Osteocyte (in vitro differentiated cells): ENCODE measurements around the gene ADAP1. TPM values are rescaled to one million over a fixed set of nuclear protein-coding genes. Genes with fewer than 3 reads are reported as not detected.

Source experiments
- DNase-seq: peaks from one replicate; pipeline ENCODE4 v3.0.0; 2021; ENCODE audit warnings: mixed read lengths; ENCODE audit not compliant: unreplicated experiment; ENCODE audit errors: extremely low spot score
- H3K27ac Mint-ChIP-seq: one replicate; pipeline ENCODE4 v1.8.0; 2021; ENCODE audit warnings: mild to moderate bottlenecking, mixed read lengths; ENCODE audit not compliant: unreplicated experiment
- H3K27me3 Mint-ChIP-seq: one replicate; pipeline ENCODE4 v1.8.0; 2021; ENCODE audit warnings: mixed read lengths; ENCODE audit not compliant: unreplicated experiment
- H3K36me3 Mint-ChIP-seq: one replicate; pipeline ENCODE4 v1.8.0; 2021; ENCODE audit warnings: mixed read lengths; ENCODE audit not compliant: unreplicated experiment
- H3K4me1 Mint-ChIP-seq: one replicate; pipeline ENCODE4 v1.8.0; 2021; ENCODE audit warnings: mixed read lengths; ENCODE audit not compliant: unreplicated experiment
- H3K4me3 Mint-ChIP-seq: one replicate; pipeline ENCODE4 v1.8.0; 2021; ENCODE audit warnings: mild to moderate bottlenecking, moderate library complexity, mixed read lengths; ENCODE audit not compliant: unreplicated experiment
- H3K9me3 Mint-ChIP-seq: one replicate; pipeline ENCODE4 v1.8.0; 2021; ENCODE audit warnings: mixed read lengths; ENCODE audit not compliant: unreplicated experiment
- CTCF ChIP-seq: fragments of 200-600 bp; sonication (generic); IDR thresholded peaks from 2 replicates; pipeline ENCODE4 v1.5.0; 2021; ENCODE audit warnings: antibody characterized with exemption, mild to moderate bottlenecking, moderate library complexity
- total RNA-seq: library from RNA; stranded (reverse); gene quantifications from 2 replicates; pipeline ENCODE4 v1.2.1, GENCODE V29; 2021

Gene ADAP1
- total RNA-seq, 1 donor from 2014 or later, result 5.8 TPM

- TF ChIP-seq CTCF, result no peak
Measured at GRCh38 chr7:959271-959670, 4.8 kb upstream of the ADAP1 start.

DNA sequence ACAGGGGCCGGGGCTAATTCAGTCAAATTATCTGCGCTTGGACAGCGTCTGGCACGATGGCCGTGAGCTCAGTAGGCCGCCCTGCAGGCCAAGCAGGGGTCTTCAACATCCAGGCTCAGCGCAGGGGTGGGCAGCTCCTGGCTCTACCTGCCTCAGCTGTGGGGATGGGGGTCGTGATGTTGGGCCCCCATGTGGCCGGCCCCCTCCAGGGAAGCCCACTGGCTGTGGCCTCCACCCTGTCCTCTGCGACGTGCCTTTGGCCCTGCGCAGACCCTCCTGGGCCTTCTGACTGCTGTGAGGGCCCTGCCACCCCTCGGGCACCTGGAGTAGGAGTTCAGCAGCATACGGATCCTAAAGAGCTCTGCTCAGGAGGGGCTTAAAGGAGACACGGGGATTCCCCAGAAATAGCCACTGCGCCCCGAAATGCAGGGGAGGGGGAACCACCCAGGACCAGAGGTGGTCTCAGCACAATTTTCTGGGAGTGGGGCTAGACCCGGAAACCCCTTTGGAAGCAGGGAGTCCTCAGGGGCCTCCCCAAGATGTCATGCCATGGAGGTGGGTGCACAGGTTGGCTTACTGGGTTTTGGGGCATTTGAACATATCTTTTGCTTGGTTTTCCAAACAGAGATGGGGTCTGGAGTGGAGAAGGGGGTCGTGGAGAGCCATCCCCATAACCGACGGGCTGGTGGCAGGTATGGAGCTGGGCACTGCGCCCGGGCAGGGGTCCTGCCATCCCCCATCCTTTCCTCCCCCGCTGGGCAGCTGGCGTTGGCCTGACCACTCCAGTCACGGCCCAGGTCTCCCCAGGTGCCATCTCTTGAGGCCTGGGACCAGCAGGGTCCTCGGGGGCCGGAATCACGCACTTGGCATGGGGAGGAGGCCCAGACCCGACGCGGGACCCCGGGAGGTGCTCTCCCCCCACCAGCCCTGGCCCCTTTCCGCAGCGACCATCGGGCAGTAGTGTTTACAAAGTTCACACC lies 4.0 kb upstream of the ADAP1 start:
- Mint-ChIP-seq H3K36me3 (no peaks in the 10 kb centered on the region), H3K9me3 (no peaks in the 10 kb centered on the region), H3K27ac (no peak overlapping the region), H3K4me3 (no peak overlapping the region), H3K4me1 (peaks cover 7% of the 10 kb centered on the region), H3K27me3 (peaks cover 3% of the 10 kb centered on the region)
- DNase-seq, result no peak
- no peak for TF ChIP-seq CTCF

More at GRCh38 chr7:959271-959670, 4.8 kb upstream of the ADAP1 start:
- H3K4me1 Mint-ChIP-seq, result peaks cover 10% of the 10 kb centered on the region
- H3K36me3 Mint-ChIP-seq, result no peaks in the 10 kb centered on the region
- H3K9me3 Mint-ChIP-seq, result no peaks in the 10 kb centered on the region
- DNase-seq, result no peak
- no peak overlapping the region for H3K27ac Mint-ChIP-seq
- H3K4me3 Mint-ChIP-seq, result no peak overlapping the region
- peaks cover 3% of the 10 kb centered on the region for H3K27me3 Mint-ChIP-seq

GRCh38 chr7:957418-958220 lies 3.1 kb upstream of the ADAP1 start:
- Mint-ChIP-seq H3K27ac (no peak overlapping the region), H3K36me3 (no peaks in the 10 kb centered on the region)
- no peak for DNase-seq

GRCh38 chr7:956031-956430 lies 1.6 kb upstream of the ADAP1 start:
- no peak for DNase-seq
- Mint-ChIP-seq H3K27me3 (peaks cover 3% of the 10 kb centered on the region), H3K4me1 (peaks cover 6% of the 10 kb centered on the region), H3K36me3 (no peaks in the 10 kb centered on the region), H3K27ac (no peak overlapping the region), H3K4me3 (peak overlapping the region; percentile 22), H3K9me3 (no peaks in the 10 kb centered on the region)
- TF ChIP-seq CTCF, result no peak

More at GRCh38 chr7:957418-958220, 3.1 kb upstream of the ADAP1 start:
- H3K4me3 Mint-ChIP-seq, result no peak overlapping the region
- peaks cover 6% of the 10 kb centered on the region for H3K4me1 Mint-ChIP-seq
- no peak for TF ChIP-seq CTCF
- H3K27me3 Mint-ChIP-seq, result peaks cover 3% of the 10 kb centered on the region
- H3K9me3 Mint-ChIP-seq, result no peaks in the 10 kb centered on the region
